ENCODE results near the gene HOXD10.

HOXD10 gene

DNA sequence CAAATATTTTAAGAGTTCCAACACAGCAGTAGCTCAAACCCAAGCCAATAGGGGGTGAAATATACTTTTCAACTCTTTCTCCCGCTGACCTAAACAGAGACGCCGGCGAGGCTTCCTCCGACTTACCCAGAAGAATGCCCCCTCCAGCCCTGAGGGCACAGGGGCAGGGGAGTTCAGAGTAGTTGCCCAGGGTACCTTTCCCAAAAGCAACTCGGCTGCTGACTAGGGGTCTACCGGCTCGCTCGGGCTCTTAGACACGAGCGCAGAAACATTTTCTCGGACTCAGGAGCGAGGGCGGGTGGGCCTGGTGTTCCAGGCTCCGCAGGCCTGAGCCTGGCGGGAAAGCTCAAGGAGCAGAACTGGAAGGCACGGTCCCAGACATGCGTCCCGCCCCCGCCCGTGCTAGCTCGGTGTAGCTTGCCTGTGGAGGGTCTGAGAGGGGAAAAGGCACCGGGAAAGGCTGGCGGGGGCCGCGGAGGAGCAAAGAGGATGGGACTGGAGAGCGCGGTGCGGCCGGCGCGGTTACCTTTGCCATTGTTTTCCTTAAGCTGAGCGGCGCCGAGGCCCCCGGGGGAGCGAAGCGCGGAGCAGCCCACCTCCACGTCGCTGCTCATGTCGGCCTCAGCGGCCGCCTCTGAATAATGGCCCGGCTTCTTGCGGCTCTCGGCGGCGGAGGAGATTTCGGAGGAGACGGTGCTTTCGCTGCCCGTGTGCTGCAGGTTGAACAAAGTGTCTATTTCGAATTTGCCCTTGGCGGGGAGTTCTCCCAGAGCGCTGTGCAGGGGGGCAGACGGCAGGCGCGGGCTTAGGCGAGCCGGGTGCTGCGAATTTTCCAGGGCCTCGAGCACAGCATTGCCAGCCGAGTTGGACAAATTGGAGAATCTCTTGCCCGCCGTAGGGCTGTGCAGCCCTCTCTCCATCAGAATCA lies 33.5 kb upstream of the HOXD10 start:
- no peak for DNase-seq (ENCODE audit: low read depth)

DNA sequence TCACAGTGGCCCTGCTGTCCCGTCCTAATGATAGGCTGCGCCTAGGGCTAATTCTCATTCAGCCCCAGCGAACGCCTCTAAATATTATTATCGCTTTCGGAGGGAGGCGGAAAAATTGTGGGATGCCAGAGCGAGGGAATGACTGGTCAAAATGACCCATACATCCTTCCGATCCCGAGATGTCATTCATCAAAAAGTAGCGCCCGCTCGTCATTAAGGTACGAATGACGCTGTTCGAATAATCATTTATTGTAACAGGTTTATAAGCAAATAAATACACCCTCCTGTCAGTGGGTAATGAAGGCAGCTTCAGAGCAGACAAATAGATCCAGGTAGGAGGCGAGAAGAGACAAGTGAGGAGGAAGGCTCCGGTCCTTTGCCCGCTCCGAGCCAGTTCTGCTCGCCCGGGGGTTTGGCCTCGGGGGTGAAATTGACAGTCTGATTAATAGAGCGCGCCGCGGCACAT lies 32.7 kb upstream of the HOXD10 start, which contains the start of gene EVX2:
TSS of gene EVX2 (minus strand) at position 167 of the 466 bp plus-strand sequence. CDS start 186 bp downstream, outside the sequence.
- DNase-seq (ENCODE audit: low read depth): no peak

DNA sequence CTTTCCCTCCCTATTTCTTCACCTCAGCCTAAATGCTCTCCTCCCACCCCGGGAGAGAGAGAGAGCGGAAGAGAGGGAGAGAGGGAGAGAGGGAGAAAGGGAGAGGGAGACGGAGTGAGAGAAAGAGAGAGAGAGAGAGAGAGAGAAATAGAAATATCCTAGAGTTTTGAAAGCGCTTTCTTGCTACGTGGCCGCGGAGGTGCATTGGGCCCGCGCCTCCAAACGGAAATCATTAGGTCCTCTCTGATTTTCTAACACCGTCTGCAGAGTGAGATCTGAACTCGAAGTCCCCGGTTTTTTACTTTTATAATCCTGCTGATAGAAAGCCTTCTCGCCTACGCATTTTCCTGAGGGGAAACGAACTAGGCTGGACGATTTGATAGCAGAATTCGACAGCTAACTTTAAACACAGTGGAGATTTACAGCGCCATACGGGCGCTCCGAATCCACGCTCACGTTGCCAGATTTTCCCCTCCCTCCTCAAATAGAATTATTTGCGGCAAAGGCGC lies 31.9 kb upstream of the HOXD10 start:
- no peak for DNase-seq (ENCODE audit: low read depth)

DNA sequence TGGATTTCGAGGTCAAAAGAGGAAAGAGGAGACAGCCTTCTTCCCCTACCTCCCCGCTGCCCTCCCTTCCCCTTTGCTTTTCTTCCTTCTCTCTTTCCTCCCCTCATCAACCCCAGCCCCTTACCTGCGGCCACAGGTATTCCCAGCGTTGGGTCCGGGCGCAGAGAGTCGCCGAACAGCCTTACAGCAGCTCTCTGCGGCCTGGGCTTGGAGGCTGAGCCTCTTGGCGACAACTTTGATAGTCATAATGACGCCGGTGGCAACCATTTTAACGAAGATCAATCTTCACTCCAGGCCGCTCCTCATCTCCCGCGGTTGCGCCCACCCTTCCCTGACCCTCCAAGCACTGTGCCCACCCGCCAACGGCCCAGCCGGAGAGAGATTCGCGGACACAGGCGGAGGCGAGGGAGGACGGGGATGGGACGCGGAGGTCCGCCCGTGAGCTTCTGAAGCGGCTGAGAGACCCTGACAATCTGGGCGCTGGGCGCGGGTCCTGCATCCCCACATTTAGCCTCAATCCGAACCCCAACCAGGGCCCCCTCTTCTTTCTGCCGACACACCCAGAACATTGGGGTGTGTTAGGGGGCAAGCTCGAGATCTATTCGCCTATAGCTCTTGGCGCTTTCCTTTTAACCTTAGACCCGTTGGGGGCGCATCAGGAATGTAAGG lies 31.3 kb upstream of the HOXD10 start:
- DNase-seq (ENCODE audit: low read depth): no peak

DNA sequence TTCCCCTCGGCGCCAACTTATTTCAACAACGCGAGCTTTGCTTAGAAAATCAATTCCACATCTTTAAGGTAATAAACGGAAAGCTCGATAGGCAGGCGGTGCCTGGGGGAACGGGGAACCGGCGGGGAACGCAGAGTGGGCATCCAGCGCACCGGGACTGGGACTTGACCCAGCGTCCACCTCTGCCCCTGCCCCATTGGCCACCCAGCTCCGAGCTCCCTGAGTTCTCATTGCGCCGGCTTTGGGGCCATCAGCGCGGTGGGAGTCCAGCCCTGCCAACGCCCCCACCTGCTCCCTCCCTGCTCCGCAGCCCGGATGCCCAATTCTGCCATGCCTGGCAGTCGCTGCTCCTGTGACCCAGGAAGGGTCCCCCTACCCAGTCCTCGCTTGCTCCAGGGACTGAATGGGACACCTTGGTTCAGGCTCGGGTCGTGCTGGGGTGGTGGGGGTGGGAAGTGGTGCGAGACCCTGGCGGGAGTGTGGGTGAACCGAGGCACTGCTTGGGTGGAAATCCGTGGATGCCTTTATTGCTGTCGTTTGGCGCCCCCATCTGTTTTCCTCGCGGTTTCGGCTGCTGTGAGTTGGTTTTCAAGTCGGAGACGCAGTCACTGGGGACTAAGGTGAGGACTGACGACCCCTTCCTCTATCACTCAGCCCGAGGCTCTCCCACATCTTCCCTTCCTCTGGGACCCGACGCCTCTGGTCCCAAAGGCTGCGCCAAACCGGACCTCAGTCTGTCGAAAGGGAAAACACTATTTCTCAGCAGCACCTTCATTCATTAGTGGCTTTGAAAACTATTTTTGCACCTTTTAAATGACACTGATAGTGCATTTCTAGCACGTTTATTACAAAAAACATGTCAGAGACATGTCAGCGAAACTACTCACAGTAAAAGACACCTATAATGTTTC lies 30.5 kb upstream of the HOXD10 start:
- DNase-seq (ENCODE audit: low read depth): no peak

DNA sequence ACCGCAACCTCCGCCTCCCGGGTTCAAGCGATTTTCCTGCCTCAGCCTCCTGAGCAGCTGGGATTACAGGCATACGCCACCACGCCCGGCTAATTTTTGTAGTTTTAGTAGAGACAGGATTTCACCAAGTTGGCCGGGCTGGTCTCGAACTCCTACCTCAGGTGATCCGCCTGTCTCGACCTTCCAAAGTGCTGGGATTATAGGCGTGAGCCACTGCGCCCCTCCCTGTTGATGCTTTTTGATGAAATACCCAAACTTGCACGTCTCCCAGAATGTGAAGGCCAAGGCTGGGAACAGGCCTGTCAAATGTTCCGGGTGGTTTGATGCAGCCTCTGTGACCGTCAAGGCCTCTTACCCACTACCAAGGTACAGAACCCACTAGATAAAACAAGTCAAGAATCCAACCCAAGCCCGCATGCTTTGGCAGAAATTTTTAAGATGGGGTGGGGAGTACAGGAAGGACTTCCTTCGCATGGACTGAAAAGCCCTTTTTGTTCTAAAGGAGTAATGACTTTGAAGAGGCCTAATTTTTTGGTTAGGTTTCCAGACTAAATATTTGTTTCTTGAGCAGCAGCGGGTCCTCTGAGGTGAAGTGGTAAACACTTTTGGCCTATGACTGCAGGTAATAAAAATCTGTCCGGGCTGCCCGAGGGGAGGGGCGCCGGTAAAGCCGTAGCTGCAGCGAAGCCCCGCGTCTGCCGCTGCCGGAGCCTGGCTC lies 29.1 kb upstream of the HOXD10 start:
- no peak for DNase-seq (ENCODE audit: low read depth)

DNA sequence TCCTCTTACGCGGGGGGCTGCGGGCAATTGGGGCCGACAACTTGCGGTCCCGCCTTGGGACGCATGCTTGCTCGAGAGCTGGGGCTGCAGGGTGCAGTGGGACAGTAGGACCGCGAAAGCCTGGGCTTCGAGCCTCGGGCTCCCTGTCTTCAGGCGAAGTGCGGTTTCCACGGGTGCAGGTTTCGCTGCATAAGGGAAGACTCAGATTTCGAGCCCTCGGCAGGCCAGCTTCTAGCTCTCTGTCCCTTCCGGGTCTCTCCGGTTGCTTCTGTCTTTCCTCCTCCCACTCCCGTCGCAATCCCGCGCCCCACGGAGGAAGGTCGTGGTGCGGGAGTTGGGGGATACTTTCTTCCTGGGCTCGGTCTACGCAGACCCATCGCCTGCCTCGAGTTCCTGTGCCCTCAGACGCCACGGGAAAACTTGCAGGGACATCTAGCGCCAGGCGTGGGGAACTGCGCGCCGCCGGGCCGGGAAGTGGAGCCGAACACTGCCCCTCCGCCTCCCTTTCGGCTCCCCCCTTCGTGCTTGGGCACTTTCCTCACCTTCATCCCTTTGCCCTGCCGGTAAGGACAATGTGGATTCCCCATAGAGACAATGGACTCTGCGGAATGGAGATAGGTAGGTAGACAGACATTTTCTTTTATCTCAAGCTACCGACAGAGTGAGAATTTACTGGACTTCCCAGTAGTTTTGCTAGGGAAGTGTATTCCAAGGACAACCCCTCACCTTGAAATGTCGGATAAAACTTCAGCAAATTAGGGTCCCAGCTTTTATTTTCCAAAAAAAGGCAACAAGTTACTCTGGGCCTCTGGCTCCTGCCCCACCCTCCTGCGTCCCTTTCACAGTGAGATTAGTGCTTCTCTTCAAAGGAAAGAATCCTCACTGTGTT lies 28.3 kb upstream of the HOXD10 start:
- no peak for DNase-seq (ENCODE audit: low read depth)

DNA sequence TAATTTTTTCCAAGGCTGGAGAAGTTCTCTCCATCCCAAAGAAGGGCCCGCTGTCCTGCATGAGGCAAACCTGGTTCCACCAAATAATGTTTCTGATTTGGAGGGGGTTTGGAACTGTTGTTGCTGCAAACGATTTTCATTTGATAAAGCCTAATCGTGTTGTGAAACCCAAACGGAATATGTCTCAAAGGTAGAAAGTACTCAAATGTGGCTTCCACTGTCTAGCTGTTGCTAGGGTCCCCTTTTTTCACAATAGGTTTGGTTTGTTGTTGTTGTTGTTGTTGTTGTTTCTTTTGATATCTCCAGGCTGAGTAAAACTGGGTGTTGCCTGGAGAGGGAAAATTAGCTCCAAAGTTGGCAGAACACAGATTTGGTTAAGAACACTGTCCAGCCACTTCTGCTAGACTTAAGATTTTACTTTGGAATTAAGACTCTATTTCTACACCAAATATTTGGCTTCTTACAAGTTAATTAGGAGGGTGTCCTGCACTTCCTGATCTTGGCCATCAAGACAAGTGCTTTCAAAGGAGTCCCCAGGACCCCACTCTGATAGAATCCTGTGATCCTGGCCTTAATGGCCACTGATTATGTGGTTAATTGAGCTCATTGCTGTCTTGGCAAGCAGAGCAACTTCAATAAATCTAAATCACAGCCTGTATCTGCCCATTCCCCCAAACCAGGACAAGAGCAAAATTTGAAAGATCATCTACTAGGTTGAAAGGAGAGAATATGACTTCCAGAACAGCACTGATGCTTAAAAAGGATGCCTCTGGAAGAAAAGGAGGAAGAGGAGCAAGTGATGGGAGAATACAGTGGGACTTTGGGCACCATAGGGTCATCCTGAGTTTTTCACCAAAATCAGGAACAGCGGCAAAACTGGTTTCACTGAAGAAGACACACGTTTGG lies 27.4 kb upstream of the HOXD10 start:
- no peak for DNase-seq (ENCODE audit: low read depth)

DNA sequence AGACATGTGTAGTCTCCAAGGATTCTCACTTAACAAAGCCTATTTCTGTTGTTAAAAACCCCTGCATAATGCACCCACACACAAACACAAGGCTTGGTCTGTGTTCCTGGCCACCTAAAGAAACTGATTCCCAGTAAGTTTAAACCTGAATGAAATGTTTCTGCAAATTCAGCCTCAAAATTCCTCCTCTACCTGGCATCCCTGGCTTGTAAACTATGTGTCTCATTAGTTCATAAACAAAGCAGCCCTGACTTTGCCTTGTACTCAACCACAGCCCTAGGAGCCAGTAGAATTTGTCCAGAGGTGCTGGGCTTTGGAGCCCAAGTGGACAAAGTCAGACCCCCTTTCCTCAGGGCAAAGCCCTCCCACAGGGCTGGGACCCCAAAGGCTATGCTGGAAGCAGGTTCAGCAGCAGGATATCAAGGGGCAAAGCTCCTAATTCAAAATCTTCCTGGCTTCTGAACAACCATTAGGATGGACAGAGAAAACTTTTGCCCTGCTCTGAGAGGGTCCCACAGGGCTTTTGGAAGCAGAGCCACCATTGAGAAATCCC lies 26.7 kb upstream of the HOXD10 start:
- DNase-seq (ENCODE audit: low read depth): no peak

DNA sequence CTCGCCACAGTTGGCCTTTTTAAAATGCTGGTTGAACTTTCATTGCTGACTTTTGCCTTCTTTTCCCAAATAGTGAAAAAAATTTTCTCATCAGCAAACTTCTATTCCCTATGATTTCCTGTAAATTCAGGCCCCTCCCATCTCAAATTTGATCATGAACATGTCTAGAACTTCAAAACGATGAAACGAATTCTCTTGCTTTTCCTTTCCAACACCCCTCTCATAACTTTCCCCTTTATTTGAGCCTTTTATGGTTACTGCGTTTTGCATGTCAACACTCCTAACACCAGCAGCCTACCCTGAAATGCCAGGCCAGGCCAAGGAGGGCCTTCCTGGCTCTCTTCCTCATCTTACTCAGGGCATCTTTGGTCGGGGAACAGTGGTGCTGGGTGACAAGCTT lies 25.7 kb upstream of the HOXD10 start:
- DNase-seq (ENCODE audit: low read depth): no peak

DNA sequence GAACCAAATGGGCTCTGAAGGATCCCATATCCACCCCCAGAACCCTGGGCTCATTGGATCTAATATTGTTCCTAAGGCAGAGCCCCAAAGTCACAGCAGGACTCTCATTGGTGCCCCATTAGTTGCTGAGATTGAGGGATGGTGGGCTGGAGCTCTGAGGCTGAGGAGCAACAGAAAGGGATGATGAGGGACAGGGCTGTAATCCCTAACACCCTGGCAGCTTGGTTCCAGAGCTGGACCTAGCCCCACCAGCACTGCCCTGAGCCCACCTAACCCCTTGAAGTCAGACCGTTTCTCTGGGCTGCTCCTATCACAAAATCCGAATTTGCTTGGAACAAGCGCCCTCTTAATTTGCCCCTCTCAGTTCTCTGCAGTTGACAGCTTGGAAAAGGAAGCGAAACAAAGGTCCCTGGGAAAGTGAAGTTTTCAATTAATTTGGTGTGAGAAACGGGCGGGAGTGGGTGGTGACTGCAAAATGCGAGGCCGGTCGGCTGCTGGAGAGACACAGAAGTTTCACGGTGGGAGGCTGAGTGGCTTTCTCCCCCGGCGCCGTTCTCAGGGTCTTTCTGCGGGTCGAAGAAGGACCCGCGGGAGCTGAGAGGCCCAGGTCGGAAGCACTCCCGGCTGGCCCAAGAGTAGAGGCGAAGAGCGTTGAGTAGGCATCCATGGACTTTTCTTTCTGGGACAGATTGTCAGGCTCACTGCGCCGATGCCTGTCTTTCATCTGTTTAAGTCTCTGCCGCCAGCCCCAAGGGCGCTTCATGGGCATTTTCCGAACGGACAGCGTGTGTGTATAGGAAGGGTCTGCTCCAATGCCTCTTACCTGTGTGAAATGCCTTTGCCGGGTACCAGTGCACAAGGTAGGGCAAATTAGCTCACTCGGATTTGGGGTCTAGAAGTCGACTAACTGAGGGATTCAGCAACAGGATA lies 25.0 kb upstream of the HOXD10 start:
- no peak for DNase-seq (ENCODE audit: low read depth)

DNA sequence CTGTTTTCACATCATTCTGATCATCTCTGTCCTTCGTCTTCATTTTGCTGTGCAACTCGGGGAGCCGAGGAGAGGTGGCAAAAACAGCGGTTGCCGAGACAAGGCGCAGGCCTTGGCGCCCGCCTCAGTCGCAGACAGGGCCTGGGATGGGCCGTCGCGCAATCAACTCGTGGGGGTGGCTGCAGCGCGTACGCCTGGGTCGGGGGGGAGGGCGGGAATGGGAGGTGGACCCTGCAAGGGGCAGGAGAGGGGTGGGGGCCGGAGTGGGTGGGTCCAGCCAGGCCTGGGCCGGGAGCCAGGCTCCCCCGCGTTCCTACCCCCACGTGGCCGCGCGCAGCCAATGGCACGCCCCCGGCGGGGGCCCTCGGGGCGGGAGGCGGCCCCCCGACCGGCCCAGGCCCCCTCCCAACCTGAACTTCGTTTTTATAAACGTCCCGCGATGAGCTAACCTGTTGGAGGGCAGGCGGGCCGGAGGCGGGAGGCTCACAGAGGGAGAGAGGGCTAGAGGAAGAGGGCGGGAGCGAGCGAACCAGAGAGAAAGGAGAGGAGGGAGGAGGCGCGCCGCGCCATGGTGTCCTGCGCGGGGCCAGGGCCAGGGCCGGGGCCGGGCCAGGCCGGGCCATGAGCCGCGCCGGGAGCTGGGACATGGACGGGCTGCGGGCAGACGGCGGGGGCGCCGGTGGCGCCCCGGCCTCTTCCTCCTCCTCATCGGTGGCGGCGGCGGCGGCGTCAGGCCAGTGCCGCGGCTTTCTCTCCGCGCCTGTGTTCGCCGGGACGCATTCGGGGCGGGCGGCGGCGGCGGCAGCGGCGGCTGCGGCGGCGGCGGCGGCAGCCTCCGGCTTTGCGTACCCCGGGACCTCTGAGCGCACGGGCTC lies 24.1 kb upstream of the HOXD10 start, which contains the start of gene HOXD13:
TSS of gene HOXD13 (plus strand) at position 452 of the 875 bp plus-strand sequence. CDS start at position 622, 170 bp downstream.
- no peak for DNase-seq (ENCODE audit: low read depth)

DNA sequence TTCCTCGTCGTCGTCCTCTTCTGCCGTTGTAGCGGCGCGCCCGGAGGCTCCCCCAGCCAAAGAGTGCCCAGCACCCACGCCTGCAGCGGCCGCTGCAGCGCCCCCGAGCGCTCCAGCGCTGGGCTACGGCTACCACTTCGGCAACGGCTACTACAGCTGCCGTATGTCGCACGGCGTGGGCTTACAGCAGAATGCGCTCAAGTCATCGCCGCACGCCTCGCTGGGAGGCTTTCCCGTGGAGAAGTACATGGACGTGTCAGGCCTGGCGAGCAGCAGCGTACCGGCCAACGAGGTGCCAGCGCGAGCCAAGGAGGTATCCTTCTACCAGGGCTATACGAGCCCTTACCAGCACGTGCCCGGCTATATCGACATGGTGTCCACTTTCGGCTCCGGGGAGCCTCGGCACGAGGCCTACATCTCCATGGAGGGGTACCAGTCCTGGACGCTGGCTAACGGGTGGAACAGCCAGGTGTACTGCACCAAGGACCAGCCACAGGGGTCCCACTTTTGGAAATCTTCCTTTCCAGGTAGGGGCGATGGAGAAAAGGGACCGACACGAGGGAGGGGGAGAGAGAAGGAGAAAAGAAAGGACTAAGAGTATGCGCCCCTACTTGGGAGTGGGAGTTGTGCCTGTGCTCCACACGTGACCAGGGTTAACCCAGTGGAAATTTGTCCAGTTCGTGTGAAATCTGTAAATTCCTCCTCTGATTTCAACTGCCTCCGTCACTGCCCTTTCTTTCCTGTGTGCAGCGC lies 23.3 kb upstream of the HOXD10 start:
- DNase-seq (ENCODE audit: low read depth): no peak

DNA sequence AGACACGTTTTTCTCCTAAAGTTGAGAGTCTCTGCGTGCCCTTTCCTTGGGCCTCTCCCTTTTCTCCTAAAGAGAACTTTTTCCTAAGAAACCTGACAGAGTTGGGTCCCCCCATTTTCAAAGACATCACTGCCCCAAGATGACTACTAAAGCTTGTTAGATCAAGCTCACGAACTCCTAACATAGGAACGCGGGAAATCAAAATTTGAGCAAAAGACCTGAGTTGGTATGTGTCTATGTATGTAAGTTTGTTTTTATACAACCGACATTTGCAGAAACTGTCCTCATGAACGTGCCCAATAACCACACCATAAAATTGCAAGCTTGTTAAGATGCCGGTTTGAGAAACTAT lies 22.7 kb upstream of the HOXD10 start:
- no peak for DNase-seq (ENCODE audit: low read depth)

DNA sequence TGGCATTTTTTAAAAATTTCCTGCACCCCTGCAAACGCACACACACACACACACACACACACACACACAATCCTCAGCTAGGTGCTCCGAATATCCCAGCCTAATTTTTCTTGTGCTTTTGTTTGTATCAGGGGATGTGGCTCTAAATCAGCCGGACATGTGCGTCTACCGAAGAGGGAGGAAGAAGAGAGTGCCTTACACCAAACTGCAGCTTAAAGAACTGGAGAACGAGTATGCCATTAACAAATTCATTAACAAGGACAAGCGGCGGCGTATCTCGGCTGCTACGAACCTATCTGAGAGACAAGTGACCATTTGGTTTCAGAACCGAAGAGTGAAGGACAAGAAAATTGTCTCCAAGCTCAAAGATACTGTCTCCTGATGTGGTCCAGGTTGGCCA lies 22.2 kb upstream of the HOXD10 start:
- no peak for DNase-seq (ENCODE audit: low read depth)

DNA sequence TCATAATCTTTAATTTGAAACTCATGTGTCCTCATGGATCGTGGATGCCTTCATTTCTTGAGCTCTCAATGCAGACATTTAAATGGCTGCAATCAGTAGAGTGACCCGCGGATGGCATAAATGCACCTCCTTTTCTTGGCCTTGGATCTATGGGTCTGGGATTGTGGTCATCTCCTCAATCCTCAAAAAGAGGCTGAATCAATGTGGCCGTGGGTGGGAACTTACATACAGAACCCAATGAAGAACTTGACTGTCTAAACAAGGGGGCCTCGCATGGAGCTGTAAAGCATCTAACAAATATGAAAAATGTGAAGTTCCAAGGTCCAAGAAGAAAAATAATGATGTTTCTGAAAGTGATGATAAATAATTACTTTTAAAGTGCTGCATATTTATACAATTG lies 21.2 kb upstream of the HOXD10 start:
- DNase-seq (ENCODE audit: low read depth): no peak
